GM19193 (cell line): ENCODE measurements around the gene SLC15A2.

Experiments used
- POLR2A ChIP-seq: IDR thresholded peaks from 4 replicates; pipeline ENCODE4 v1.6.1; 2011; ENCODE audit not compliant: insufficient read depth, insufficient read length; ENCODE audit errors: extremely low read depth

The SLC15A2 gene

DNA sequence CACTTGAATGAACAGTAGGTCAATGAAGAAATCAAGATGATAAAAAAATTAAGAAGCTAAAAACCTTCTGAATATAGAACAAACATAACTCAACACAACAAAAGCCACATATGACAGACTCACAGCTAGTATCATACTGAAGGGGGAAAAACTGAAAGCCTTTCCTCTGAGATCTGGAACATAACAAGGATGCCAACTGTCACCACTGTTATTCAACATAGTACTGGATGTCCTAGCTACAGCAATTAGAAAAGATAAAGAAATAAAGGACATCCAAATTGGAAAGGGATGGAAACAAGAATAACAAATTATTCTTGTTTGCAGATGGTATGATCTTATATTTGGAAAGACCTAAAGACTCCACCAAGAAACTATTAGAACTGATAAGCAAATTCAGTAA is 67.1 kb downstream of the SLC15A2 start:
- TF ChIP-seq POLR2A = no peak

DNA sequence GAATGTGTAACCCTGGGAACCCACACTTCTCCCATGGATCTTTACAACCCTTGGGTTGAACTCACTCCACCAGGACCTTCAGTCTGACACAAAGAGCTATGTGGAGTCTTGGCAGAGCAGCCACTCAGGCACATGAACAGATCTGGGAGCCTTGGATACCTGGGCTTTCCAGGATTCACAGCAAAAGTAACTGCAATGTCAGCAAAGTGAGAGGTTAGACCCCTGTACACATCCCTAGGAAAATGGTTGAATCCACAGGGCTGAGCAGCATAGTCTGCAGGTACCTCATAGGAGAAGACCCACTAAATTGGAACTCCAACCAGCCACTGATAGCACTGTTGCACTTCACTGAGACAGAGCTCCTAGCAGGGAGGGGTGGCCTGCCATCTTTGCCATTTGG is 68.2 kb downstream of the SLC15A2 start:
- no peak for TF ChIP-seq POLR2A

DNA sequence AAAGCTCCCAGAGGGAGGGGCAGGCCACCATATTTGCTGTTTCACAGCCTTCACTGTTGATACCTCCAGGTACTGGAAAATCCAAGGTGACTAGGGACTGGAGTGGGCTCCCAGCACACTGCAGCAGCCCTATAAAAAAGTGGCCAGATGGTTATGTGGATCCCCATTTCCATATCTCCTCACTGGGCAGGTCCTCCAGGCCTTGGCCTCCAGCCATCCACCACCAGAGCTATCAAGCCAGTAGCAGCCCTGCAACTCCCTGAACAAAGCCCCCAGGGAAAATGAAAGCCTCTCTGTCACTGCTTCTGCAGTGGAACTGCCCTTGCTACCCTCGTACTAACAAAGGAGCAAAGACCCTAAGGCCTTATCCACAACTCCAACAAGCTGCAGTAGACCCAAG is 69.4 kb downstream of the SLC15A2 start:
- no peak for TF ChIP-seq POLR2A

DNA sequence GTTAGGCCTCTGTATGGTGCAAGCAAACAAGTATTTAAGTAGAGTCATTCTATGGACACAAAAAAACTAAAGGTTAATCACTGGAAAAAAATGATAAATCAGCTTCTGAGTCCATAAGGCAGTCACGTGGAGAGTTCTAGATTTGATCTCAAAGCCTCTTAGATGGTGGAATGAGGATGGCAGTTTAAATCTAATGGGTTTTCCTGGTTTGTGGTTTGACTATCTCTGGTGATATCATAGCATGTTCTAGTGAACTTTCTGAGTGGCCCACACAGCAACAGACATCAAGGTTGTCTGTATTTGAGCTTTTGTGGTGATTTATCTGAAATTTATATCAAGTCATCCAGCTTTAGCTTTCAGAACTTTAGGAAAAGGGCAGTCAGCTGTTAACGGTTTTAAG is 75.4 kb downstream of the SLC15A2 start:
- TF ChIP-seq POLR2A = no peak

DNA sequence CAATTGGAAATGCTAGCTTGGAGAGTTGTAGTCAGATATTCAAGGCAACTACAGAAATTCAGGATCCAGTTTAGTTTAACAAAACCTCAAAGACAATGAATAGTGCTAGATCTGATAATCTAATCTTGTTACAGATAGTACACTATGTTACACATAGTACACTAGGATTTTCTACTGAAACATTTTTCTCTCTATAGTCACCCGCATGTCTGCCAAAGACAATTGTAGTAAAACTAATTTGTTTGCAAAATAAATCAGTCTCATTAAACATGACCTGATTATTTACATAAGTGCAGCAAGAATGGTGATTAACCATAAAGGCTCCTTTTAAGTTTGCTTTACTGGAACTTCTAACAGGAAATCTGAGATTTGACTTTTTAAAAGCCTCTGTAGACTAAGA is 75.8 kb downstream of the SLC15A2 start:
- TF ChIP-seq POLR2A = no peak

DNA sequence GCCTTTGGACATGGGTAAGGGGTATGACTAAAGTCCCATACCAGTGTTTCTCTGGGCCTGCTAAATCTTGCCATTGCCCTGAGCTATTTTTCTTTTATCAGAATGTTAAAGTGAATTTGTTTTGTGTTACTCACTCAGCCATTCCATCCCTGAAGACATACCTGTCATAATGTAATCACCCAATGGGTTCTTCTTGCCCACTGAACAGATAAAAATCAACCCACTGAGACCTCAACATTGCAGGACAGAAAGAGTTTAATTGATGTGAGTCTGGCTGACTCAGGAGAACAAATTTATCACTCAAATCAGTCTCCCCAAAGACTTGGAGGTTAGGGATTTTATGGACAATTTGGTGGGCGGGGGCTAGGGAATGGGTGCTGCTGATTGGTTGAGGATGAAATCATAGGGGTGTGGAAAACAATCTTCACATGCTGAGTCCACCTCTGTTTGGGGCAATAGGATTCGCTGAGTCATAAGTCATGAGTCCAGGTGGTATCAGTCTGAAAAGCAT is 80.5 kb downstream of the SLC15A2 start:
- TF ChIP-seq POLR2A = no peak

DNA sequence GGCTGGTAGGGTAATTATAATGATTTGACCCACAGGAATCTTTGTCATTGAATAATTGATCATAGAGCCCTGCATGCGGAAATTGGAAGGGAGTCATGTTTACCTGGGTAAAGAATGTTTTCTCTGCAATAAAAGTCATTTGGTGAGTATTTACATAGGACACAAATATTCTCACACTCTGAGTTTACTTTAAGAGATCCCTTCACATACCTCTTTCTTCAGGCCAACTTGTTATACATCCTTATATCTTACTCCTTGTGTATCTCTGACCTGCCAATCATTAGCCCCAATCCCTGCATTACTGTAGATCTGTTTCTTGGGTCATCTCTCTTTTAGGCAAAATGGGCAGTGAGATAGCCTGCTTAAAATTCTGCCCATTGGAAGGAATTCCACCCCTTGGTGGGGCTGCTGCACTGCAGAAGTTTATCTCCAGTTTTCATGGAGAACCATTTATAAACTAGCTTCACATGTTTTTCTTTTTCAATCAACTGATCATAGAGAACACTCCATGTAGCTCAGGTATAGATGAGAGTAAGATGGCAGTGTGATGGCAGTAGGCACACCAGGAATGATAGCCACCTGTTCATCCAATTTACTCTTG is 81.6 kb downstream of the SLC15A2 start:
- TF ChIP-seq POLR2A = no peak

DNA sequence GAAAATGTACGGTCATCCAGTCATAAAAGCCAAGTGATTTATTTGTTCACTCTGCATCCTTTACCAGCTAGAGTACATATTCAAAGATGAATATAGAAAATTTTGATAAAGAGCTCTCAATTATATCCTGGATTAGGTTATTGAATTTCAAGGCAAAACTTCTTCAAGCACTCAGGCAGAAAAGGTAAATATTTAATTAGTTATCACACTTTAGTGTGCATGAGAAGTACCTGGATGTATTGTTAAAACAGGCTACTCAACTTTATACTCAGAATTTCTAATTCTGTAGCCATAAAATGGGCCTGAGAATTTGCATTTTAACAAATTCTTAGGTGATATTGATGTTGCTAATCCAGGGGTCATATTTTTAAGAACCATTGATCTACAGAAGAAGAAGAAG is 82.5 kb downstream of the SLC15A2 start:
- TF ChIP-seq POLR2A = no peak

DNA sequence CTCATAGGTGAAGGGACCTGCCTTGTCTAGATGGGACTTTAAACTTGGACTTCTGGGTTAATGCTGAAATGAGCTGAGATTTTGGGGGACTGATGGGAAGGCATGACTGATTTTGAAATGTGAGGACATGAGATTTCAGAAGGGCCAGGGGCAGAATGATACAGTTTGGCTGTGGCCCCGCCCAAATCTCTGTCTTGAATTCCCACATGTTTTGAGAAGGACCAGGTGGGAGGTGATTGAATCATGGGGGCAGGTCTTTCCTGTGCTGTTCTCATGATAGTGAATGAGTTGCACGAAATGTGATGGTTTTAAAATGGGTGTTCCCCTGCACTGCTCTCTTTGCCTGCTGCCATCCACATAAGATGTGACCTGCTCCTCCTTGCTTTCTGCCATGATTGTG is 85.0 kb downstream of the SLC15A2 start:
- TF ChIP-seq POLR2A = no peak

DNA sequence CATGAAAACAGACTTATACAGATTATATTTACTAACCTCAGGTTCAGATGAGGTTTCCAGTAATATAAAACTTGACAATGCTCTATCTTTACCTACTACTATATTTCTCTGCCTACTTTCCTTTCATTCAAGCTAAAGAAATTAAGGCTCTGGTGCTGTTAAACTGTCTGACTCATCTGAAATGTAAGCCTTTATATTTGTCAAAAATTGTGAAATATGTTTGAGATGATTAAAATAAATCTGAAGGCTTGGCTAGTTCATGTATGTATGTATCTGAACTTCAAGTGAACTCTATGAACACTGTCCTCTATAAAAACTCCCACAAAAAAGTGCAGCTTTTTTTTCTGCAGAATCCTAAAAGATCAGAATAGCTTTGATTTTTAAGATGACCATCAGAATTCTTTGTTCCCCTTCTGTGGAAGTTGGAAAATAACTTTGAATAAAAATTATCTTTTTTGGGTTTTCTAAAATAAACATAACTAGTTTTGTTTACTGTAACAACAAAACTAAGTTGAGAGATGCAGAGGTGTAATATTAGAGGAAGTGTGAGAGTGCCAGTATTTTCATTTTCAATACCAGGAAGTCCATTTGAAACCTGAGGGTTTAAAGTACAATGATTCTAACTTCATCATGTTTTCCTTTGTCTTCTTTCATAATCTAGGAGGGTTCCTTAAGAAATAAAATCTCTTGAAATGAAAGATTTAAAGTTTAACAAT is 85.7 kb downstream of the SLC15A2 start:
- no peak for TF ChIP-seq POLR2A

DNA sequence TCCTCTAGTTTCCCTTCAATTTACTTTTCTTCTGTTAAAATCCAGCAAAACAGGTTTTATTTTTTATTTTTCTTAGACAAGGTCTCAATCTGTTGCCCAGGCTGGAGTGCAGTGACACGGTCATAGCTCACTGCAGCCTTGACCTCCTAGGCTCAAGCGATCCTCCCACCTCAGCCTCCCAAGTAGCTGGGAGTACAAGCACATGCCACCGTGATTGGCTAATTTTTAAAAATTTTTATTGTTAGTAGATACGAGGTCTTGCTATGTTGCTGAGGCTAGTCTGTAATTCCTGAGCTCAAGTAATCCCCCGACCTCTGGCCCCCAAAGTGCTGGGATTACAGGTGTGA is 86.2 kb downstream of the SLC15A2 start:
- no peak for TF ChIP-seq POLR2A

DNA sequence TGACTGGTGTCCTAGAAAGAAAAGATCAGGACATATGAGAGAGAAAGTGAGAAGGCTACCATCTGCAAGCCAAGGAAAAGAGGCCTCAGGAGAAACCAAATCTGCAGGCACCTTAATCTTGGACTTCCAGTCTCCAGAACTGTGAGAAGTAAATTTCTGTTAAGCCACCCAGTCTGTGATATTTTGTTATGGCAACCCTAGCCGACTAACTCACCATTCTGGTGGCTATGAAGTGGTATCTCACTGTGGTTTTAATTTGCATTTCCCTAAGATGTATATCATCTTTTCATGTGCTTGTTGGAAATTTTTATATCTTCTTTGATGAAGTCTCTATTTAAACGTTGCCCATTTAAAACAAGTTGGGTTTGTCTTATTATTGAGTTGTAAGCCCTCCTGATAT is 87.3 kb downstream of the SLC15A2 start:
- no peak for TF ChIP-seq POLR2A

DNA sequence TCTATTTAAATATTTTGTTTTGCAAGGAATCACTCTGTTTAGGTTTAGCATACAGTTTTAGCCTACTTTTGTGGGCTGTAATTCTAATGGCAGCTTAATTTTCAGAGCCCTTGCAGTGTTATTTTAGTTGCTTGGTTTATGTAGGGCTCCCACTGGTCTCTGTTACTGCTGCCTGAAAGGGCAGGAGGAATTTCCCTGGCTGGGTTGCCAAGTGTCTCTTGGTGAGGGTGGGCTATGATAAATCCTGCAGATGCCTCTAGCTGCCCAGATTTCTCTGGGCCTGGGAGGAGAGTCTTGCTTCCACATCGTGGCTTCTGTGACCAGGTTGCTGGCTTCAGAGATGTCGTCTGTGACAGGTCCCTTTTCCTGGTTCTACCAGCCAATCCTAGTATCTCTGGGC is 91.6 kb downstream of the SLC15A2 start:
- no peak for TF ChIP-seq POLR2A

DNA sequence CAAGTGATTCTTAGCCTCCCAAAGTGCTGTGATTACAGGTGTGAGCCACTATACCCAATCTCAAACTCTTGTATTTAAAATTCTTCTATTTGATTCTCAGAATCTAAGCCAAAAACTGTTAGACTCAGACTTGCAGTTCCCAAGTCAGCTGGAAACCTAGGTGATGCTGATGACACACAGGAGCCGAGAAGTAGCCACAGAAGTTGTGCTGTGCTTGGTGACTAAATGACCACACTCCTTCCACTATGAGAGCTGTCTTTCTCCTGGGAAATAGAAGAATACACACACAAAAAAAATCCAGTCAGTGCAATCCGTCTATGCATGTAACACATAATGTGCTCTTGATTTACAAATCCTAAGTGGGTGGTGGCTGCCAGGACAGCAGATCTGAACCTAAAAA is 93.9 kb downstream of the SLC15A2 start:
- TF ChIP-seq POLR2A = no peak

DNA sequence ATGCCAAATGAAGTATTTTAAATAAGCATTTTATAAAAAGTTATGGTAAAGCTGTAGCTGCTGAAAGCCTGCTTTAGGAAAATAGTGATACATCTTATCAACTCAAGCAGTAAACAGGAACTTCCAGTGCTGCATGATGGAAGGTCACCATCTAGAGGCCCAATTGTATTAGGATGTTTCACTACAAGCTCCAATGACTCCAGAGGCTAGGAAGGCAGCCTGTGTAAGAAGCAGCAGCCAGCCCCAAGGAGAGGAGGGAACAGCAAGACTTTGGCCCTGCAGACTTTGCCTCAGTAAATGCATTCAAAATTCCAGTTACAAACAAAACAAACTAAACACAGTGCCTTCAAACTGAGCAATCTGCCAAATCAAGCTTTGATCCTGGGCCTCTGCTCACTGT is 95.7 kb downstream of the SLC15A2 start:
- no peak for TF ChIP-seq POLR2A
